Measurements from ENCODE around the gene MTHFR.

Gene MTHFR

GRCh38 chr1:11838349-11839272 lies 32.8 kb upstream of the MTHFR start:
- no peak overlapping the region for H3K4me3 ChIP-seq (ENCODE audit: low read length)
- peak; percentile 54 for DNase-seq (ENCODE audit: low read depth)
- TF ChIP-seq CTCF (conservative IDR thresholded peaks at IDR 0.05; ENCODE audit: low read length): peak; percentile 99

GRCh38 chr1:11837767-11838348 lies 32.1 kb upstream of the MTHFR start:
- H3K4me3 ChIP-seq (ENCODE audit: low read length): no peak overlapping the region
- no peak for DNase-seq (ENCODE audit: low read depth)
- no peak for TF ChIP-seq CTCF (conservative IDR thresholded peaks at IDR 0.05; ENCODE audit: low read length)

GRCh38 chr1:11836955-11837766 lies 31.4 kb upstream of the MTHFR start:
- no peak for DNase-seq (ENCODE audit: low read depth)
- H3K4me3 ChIP-seq (ENCODE audit: low read length): no peak overlapping the region
- TF ChIP-seq CTCF (conservative IDR thresholded peaks at IDR 0.05; ENCODE audit: low read length): no peak

- no peak overlapping the region for H3K4me3 ChIP-seq (ENCODE audit: low read length)
- no peak for TF ChIP-seq CTCF (conservative IDR thresholded peaks at IDR 0.05; ENCODE audit: low read length)
Measured at GRCh38 chr1:11835441-11836225, 29.9 kb upstream of the MTHFR start.

GRCh38 chr1:11833900-11834299 lies 28.1 kb upstream of the MTHFR start:
- H3K4me3 ChIP-seq (ENCODE audit: low read length): no peak overlapping the region

More at GRCh38 chr1:11835441-11836225, 29.9 kb upstream of the MTHFR start:
- DNase-seq (ENCODE audit: low read depth): no peak

More at GRCh38 chr1:11833900-11834299, 28.1 kb upstream of the MTHFR start:
- no peak for TF ChIP-seq CTCF (conservative IDR thresholded peaks at IDR 0.05; ENCODE audit: low read length)
- DNase-seq (ENCODE audit: low read depth): no peak
